Measurements from ENCODE around the gene TIGD3. TPM values are rescaled to one million over a fixed set of nuclear protein-coding genes. Genes with fewer than 3 reads are reported as not detected.

The TIGD3 gene
- total and polyA plus RNA-seq, 9 of the 15 experiments (the other 6 are each of a cell fraction or from before 2014, with no cell fraction given), result 0.06 to 1.3 (median 0.56) TPM

DNA sequence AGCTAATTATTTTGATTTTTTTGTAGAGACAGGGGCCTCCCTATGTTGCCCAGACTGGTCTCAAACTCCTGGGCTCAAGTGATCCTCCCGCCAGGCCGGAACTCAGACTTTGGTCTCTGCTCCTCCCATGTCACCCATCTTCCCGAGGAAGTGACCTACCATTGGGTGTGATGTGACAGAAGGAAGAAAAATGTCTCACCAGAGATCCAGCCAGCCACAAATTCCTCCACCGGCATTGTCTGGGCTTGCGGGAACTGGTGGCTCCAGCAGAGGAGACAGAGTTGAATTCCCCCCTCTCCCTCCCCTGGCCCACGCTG lies 27.1 kb downstream of the TIGD3 start (continued):
- TF ChIP-seq ZNF609 (CRISPR knock-in tag; IDR thresholded peaks at IDR 0.05; ENCODE audit: borderline replicate concordance), result no peak
- 0 out of 2 replicates have a peak, but pooled peaks have one; percentile 6 for TF ChIP-seq ZKSCAN8 (CRISPR knock-in tag; IDR thresholded peaks at IDR 0.05)
- TF ChIP-seq, protein P1, sequence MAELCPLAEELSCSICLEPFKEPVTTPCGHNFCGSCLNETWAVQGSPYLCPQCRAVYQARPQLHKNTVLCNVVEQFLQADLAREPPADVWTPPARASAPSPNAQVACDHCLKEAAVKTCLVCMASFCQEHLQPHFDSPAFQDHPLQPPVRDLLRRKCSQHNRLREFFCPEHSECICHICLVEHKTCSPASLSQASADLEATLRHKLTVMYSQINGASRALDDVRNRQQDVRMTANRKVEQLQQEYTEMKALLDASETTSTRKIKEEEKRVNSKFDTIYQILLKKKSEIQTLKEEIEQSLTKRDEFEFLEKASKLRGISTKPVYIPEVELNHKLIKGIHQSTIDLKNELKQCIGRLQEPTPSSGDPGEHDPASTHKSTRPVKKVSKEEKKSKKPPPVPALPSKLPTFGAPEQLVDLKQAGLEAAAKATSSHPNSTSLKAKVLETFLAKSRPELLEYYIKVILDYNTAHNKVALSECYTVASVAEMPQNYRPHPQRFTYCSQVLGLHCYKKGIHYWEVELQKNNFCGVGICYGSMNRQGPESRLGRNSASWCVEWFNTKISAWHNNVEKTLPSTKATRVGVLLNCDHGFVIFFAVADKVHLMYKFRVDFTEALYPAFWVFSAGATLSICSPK (IDR thresholded peaks at IDR 0.05; ENCODE audit: borderline replicate concordance), result no peak
- TF ChIP-seq GTF2E2 (tag; IDR thresholded peaks at IDR 0.05), result 0 out of 2 replicates have a peak, but pooled peaks have one; percentile 10
